ENCODE measurements around the gene UBE3C. TPM values are rescaled to one million over a fixed set of nuclear protein-coding genes. Genes with fewer than 3 reads are reported as not detected.

The UBE3C gene
- polyA plus RNA-seq, 1 donor (not counting 4 experiments of a cell fraction or from before 2014, with no cell fraction given) = 89.3 TPM

GRCh38 chr7:157090485-157091165 lies 48.1 kb upstream of the UBE3C start:
- TF ChIP-seq EZH2 (IDR thresholded peaks at IDR 0.05; ENCODE audit: low read length) (no peak), CTCF (optimal IDR thresholded peaks at IDR 0.05 in 1 of 3, IDR thresholded peaks at IDR 0.05 in 1 of 3, conservative IDR thresholded peaks at IDR 0.05 in 1 of 3; ENCODE audit: extremely low read depth in 1 of 3, insufficient read depth in 2 of 3, low read length in 3 of 3) (no peak)
- peaks cover 6% of the 10 kb centered on the region for H3K9me3 ChIP-seq (ENCODE audit: control insufficient read depth, low read depth, low read length)
- no peak for DNase-seq (ENCODE audit: low read depth, low spot score)
- no peaks in the 10 kb centered on the region for H3K79me2 ChIP-seq (ENCODE audit: control insufficient read depth, insufficient read depth, low read length)
- H3K27ac ChIP-seq (ENCODE audit: control insufficient read depth, insufficient read depth, low read length) = no peak overlapping the region
- peaks cover 6% of the 10 kb centered on the region for H3K27me3 ChIP-seq (ENCODE audit: control insufficient read depth, extremely low read depth, insufficient read depth, low read length)
- no peaks in the 10 kb centered on the region for H3K4me1 ChIP-seq (ENCODE audit: control insufficient read depth, extremely low read depth, insufficient read depth, low read length)
- H3K36me3 ChIP-seq (ENCODE audit: control insufficient read depth in 2 of 2, extremely low read depth in 1 of 2, insufficient read depth in 2 of 2, low read length in 2 of 2) = no peaks in the 10 kb centered on the region
- no peak overlapping the region for H3K4me3 ChIP-seq (ENCODE audit: control insufficient read depth in 2 of 3, extremely low read depth in 1 of 3, insufficient read depth in 2 of 3, low read depth in 1 of 3, low read length in 3 of 3)
- H2AFZ ChIP-seq (ENCODE audit: control insufficient read depth, low read length) = no peak overlapping the region
- dilution Hi-C loops (cut with MboI; ENCODE audit: extremely low pct_ligation_motif_present, low sequenced_read_pairs) = no loop called here
- H3K9ac ChIP-seq (ENCODE audit: control insufficient read depth, extremely low read depth, insufficient read depth, low read length) = no peak overlapping the region
- H4K20me1 ChIP-seq (ENCODE audit: control insufficient read depth, extremely low read depth, insufficient read depth, low read length) = no peaks in the 10 kb centered on the region
- H3K4me2 ChIP-seq (ENCODE audit: control insufficient read depth, extremely low read depth, insufficient read depth, low read depth, low read length) = no peak overlapping the region
- FAIRE-seq = no peak
- no peaks in the 10 kb centered on the region for H3K9me1 ChIP-seq (ENCODE audit: control insufficient read depth, extremely low read depth, insufficient read depth, low read length)

- DNase-seq (ENCODE audit: low read depth, low spot score) = no peak
- H2AFZ ChIP-seq (ENCODE audit: control insufficient read depth, low read length) = no peak overlapping the region
- H3K4me2 ChIP-seq (ENCODE audit: control insufficient read depth, extremely low read depth, insufficient read depth, low read depth, low read length) = no peak overlapping the region
- no peaks in the 10 kb centered on the region for H4K20me1 ChIP-seq (ENCODE audit: control insufficient read depth, extremely low read depth, insufficient read depth, low read length)
- H3K4me1 ChIP-seq (ENCODE audit: control insufficient read depth, extremely low read depth, insufficient read depth, low read length) = no peaks in the 10 kb centered on the region
- peaks cover 6% of the 10 kb centered on the region for H3K9me3 ChIP-seq (ENCODE audit: control insufficient read depth, low read depth, low read length)
- no peak overlapping the region for H3K9ac ChIP-seq (ENCODE audit: control insufficient read depth, extremely low read depth, insufficient read depth, low read length)
- no peaks in the 10 kb centered on the region for H3K9me1 ChIP-seq (ENCODE audit: control insufficient read depth, extremely low read depth, insufficient read depth, low read length)
- no peaks in the 10 kb centered on the region for H3K27me3 ChIP-seq (ENCODE audit: control insufficient read depth, extremely low read depth, insufficient read depth, low read length)
- H3K4me3 ChIP-seq (ENCODE audit: control insufficient read depth in 2 of 3, extremely low read depth in 1 of 3, insufficient read depth in 2 of 3, low read depth in 1 of 3, low read length in 3 of 3) = no peak overlapping the region
- FAIRE-seq = no peak
- no peaks in the 10 kb centered on the region for H3K36me3 ChIP-seq (ENCODE audit: control insufficient read depth in 2 of 2, extremely low read depth in 1 of 2, insufficient read depth in 2 of 2, low read length in 2 of 2)
- no peaks in the 10 kb centered on the region for H3K79me2 ChIP-seq (ENCODE audit: control insufficient read depth, insufficient read depth, low read length)
- dilution Hi-C loops (cut with MboI; ENCODE audit: extremely low pct_ligation_motif_present, low sequenced_read_pairs) = no loop called here
- no peak for TF ChIP-seq CTCF (optimal IDR thresholded peaks at IDR 0.05 in 1 of 3, IDR thresholded peaks at IDR 0.05 in 1 of 3, conservative IDR thresholded peaks at IDR 0.05 in 1 of 3; ENCODE audit: extremely low read depth in 1 of 3, insufficient read depth in 2 of 3, low read length in 3 of 3)
- TF ChIP-seq EZH2 (IDR thresholded peaks at IDR 0.05; ENCODE audit: low read length) = no peak
- H3K27ac ChIP-seq (ENCODE audit: control insufficient read depth, insufficient read depth, low read length) = no peak overlapping the region
Observed at GRCh38 chr7:157096286-157097055, 42.3 kb upstream of the UBE3C start.
